ENCODE results near the gene CBFA2T2.
A peak's percentile ranks its signal among the peaks of the same experiment; 100 is the strongest.
"Not testable (repeated sequence)": the region's sequence is repeated elsewhere in the genome, so short reads cannot be mapped to it uniquely, and the experiment has no call there.

The CBFA2T2 gene

GRCh38 chr20:33584976-33585375, 95.1 kb downstream of the CBFA2T2 start:
- no peak for DNase-seq (ENCODE audit: low read depth)
- H3K4me3 ChIP-seq (ENCODE audit: low read depth, low read length), result no peak overlapping the region
- TF ChIP-seq CTCF (IDR thresholded peaks at IDR 0.05; ENCODE audit: insufficient read depth, low read depth, low read length, missing control alignments), result no peak

GRCh38 chr20:33585413-33585812, 95.5 kb downstream of the CBFA2T2 start:
- no peak overlapping the region for H3K4me3 ChIP-seq (ENCODE audit: low read depth, low read length)
- TF ChIP-seq CTCF (IDR thresholded peaks at IDR 0.05; ENCODE audit: insufficient read depth, low read depth, low read length, missing control alignments), result no peak
- DNase-seq (ENCODE audit: low read depth), result no peak

- no peak overlapping the region for H3K4me3 ChIP-seq (ENCODE audit: low read depth, low read length)
- TF ChIP-seq CTCF (IDR thresholded peaks at IDR 0.05; ENCODE audit: insufficient read depth, low read depth, low read length, missing control alignments), result no peak
- DNase-seq (ENCODE audit: low read depth), result no peak
These were observed 99.2 kb downstream of the CBFA2T2 start for GRCh38 chr20:33589059-33589458.

- peak; percentile 51 for DNase-seq (ENCODE audit: low read depth)
- H3K4me3 ChIP-seq (ENCODE audit: low read depth, low read length), result not testable (repeated sequence)
These were observed 102.0 kb downstream of the CBFA2T2 start for GRCh38 chr20:33591901-33592300.

GRCh38 chr20:33594743-33595142, 104.8 kb downstream of the CBFA2T2 start:
- no peak for TF ChIP-seq CTCF (IDR thresholded peaks at IDR 0.05; ENCODE audit: insufficient read depth, low read depth, low read length, missing control alignments)

GRCh38 chr20:33600414-33600813, 110.5 kb downstream of the CBFA2T2 start:
- H3K4me3 ChIP-seq (ENCODE audit: low read depth, low read length), result no peak overlapping the region
- no peak for DNase-seq (ENCODE audit: low read depth)
- no peak for TF ChIP-seq CTCF (IDR thresholded peaks at IDR 0.05; ENCODE audit: insufficient read depth, low read depth, low read length, missing control alignments)

More at GRCh38 chr20:33594743-33595142, 104.8 kb downstream of the CBFA2T2 start:
- no peak overlapping the region for H3K4me3 ChIP-seq (ENCODE audit: low read depth, low read length)
- DNase-seq (ENCODE audit: low read depth), result no peak

GRCh38 chr20:33600981-33601380, 111.1 kb downstream of the CBFA2T2 start:
- no peak for TF ChIP-seq CTCF (IDR thresholded peaks at IDR 0.05; ENCODE audit: insufficient read depth, low read depth, low read length, missing control alignments)
- no peak overlapping the region for H3K4me3 ChIP-seq (ENCODE audit: low read depth, low read length)
- no peak for DNase-seq (ENCODE audit: low read depth)
